HG03045 (cell line): ENCODE data around the gene IL11RA.

Experiments
- ATAC-seq: cut with Tn5 transposase; IDR thresholded peaks from one replicate; pipeline ENCODE4 v1.9.1; 2021; ENCODE audit warnings: mild to moderate bottlenecking, moderate library complexity; ENCODE audit not compliant: unreplicated experiment

IL11RA gene

DNA sequence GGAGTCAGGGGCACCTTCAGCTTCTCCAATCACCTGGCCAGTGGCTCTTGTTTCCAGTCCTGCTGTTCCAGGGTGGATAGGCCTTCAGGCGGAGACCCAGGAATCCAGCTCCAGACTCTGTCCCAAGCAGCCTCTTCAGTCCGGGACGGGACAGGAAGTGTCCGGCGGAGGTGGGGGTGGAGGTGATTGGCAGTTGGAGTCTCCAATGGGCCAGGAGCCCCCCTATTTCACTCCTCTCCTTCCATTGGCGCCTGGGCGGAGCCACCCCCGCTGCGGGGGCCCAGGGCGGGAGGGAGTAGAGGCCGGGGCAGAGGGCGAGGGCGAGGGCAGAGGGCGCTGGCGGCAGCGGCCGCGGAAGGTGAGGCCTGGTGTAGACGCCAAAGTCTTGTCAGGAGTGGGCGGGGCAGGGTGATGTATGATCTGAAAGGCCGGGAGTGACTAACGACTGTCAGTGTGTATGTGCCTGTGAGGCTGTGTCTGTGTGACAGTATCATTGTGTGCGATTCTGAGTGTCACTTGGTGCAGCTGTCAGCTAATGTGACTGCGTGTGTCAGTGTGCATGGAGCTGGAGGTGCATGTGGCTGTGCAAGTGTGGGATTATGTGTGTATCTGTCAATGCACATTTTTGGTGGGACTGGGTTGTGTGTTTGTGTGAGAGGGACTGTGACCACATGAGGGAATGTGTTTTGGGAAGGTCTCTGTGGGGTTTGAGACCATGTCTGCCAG is at the start of gene IL11RA:
TSS of gene IL11RA (plus strand) at position 310 of the 726 bp plus-strand sequence. CDS start 3,033 bp downstream, outside the sequence.
- no peak for ATAC-seq

GRCh38 chr9:34603610-34604231 is 48.3 kb upstream of the IL11RA start:
- peak; percentile 64 for ATAC-seq

GRCh38 chr9:34606190-34606589 is 45.8 kb upstream of the IL11RA start:
- no peak for ATAC-seq

DNA sequence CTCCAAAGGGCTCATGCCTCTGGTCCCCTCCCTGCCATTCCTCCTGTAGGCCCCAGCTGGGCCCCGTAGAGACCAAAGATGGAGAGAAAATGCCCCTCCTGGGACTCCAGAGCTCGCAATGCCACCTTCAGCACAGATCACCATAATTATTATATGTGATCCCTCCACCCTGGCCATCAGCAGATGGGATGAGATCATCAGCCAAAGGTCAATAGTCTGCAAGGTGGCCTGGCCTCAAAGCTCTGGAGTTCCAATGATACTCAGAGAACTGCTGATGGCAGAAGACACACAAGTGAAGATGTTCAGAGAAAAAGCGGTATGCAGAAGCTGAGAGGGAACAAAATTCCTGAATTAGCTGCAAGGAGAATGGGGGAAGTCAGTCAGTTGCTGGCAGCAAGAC is 45.1 kb upstream of the IL11RA start:
- ATAC-seq, result no peak

DNA sequence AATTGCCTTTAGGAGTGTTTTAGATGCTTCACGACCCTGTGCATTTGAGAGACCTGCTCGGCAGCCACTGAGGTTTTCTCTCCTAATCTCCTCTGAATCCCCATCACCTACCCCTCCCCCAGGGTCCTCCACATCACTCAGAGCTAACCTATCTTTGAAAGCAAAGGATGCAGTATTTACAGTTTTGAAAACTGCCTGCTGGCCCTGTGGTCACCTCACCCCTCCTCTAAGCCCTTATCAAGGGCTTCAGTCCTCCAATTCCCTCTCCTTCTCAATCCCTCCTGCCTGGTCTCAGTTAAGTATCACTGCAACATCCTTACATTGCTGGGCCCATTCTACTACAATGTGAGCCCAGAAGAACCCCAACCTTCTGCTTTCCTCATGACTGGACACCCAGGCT is 44.7 kb upstream of the IL11RA start:
- ATAC-seq, result no peak

DNA sequence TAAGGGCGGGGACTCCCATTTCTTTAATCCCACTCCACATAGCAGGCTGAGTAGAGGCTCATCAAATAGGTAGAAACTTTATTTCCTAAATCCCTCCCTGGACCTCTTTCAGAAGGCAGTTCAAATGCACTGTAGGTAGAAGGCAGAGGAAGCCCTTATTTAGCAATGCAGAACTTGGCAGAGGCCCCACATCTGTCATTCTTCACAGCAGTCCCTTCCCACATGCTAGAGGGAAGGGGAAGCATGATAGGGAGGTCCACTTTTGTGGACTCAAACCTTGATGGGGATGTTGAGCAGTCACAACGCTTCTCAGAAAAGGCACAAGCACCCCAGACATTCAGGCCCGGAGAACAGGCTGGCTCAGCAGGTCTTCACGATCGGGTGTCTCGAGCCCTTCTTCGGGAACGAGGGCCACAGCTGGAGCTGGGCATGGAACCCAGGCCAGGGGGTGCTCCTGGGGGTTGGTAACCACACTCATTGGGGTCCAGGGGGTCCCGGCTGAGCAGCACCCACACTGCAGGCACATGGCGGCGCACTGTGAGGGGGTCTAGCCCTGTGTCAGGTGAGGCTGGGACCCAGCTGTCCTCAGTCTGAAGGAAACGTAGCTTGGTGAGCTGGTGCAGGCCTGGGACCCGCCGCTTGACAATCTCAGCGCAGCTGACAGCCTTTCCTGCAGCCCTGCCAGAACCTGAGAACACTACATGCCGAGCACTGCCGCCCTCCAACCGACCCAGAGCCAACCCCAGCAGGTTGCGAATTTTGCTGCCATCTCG is 41.4 kb upstream of the IL11RA start:
- no peak for ATAC-seq

GRCh38 chr9:34611251-34611810 is 40.7 kb upstream of the IL11RA start:
- ATAC-seq, result no peak

GRCh38 chr9:34611811-34612787 is 39.9 kb upstream of the IL11RA start, which contains the start of gene RPP25L:
Gene RPP25L, minus strand, starts transcription at chr9:34612097. Its CDS starts 801 bp downstream, at chr9:34611296.
- peak; percentile 87 for ATAC-seq

- peak; percentile 40 for ATAC-seq
Observed at GRCh38 chr9:34612788-34613390, 39.1 kb upstream of the IL11RA start.

DNA sequence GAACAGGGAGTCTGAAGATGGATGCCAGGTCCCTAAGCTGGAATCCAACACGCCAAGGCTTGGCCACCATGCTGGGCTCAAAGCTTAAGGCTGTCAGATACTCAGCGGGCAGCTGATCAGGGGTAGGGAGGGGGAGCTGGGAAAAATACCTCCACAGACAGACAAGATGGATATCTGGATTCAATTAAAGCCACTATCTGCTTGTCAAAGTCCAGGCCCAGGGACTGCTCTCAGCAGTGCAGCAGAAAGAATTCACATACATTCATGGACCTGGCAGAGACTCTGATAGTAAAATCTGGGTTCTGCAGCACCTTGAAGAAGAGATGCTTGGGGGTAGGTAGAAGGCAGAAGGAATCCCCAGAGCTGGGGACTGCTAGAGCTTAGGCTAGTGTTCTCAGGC is 36.9 kb upstream of the IL11RA start:
- ATAC-seq, result no peak

GRCh38 chr9:34620061-34620994 is 31.7 kb upstream of the IL11RA start, which contains the start of gene DCTN3:
Gene DCTN3, minus strand, starts transcription at chr9:34620495. Its CDS starts 31 bp downstream, at chr9:34620464.
- peak; percentile 98 for ATAC-seq

DNA sequence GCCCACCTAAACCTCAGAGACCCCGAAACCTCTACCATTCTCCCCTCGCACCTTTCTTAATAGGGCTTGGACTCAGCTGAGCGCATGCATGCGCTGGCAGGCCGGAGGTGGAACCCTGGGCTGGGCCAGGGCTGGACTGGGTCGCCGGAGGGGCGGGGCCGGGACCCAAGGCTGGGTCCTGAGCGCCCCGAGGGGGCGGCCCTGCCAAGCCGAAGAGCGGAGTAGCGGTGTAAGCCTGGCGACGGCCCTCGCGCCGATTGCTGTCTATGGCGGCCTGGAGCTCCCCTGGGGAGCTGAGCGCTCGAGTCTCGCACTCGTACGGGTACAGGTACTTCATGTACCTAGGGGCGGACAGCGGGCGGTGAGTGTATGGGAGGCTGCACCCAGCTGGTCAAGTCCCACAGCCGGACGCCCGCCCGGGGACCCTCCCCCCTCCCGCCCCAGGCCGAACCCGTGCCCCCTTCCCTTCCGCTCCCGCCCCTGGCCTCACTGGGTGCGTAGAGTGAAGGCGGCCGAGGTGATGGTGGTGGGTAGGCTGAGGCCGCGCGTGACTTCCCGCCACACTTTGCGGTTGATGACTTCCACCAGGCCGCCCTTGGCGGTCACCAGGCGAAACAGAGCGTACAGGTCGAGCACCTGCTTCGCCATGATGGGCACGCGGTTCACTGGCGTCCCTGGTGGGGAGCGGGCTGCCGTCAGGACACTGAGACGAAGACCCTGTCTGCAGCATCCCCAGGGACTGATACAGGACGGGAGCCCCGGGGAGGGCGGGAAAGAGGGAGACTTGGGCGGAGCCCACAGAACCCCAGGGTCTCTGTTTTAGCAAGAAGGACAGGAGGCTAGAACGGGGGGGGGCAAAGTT is 28.4 kb upstream of the IL11RA start:
- no peak for ATAC-seq

GRCh38 chr9:34624475-34625185 is 27.4 kb upstream of the IL11RA start:
- ATAC-seq, result no peak

DNA sequence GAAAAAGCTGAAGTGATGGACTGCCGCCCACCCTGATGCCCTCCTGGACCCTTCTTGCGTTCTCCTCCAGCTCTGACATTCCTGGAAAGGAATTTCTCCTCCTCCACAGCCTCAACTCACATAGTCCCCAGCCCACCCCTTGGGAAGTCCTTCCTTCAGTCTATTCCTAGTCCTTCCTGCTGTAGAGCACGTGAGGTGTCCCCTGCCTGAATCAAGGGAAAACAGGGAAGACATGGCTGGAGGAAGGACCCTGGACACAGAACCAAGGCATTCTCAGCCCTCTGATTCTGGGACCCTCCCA is 26.8 kb upstream of the IL11RA start:
- no peak for ATAC-seq

DNA sequence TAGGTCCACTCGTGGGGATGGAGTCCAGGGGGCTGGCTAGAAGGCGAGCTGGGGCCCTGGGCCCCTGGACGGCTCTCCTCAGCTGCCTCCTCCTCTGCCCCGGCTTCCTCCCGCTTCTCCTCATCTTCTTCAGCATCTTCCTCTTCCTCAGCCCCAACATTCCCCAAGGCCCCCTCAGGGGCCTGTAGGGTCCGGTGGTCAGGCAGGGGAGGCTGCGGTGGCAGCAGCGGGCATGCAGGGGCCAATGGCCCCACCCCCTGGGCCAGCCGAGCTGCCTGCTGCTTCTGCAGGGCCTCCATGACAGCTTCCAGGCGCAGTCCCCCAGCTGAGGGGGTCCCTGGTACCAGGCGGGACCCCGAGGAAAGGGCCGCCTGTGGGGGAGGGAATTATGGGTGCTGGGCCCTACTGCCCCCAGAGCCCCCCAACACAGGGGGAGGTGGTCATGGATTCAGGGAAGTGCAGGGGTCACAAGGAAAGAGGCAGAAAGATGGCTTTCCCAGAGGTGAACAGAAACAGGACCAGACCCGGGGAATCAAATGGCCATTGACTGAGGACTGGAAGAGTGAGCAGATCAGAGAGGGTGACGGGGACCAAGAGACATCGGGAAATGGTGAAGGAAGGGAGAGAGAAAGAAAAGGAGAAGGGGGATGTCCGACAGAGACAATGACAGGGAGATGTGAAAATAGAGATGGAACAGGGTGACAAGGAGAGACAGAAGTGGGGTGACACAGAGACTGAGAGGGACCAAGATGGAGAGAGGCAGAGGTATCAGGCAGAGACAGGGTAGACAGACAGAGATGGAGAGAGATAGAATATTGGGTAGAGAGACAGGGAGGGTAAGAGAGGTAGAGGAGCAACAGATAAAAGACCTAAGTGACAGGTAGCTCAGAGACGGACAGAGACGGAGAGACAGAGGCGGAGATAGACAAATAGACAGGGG is 24.0 kb upstream of the IL11RA start:
- no peak for ATAC-seq
